NCI-H2107 treated with DMSO at 0.1 percent for 48 hours (cell line): ENCODE data around the gene C21orf58.

ENCODE experiments used
- DNase-seq: peaks from one replicate; lab custom pipeline; 2025; ENCODE audit not compliant: unreplicated experiment; lab: John Stamatoyannopoulos, UW

C21orf58 gene

GRCh38 chr21:46264690-46265144 is 59.0 kb downstream of the C21orf58 start:
- no peak for DNase-seq

- DNase-seq = no peak
Measured at GRCh38 chr21:46264046-46264689, 59.5 kb downstream of the C21orf58 start.

GRCh38 chr21:46256501-46256994 is 67.1 kb downstream of the C21orf58 start:
- no peak for DNase-seq

GRCh38 chr21:46255758-46256337 is 67.8 kb downstream of the C21orf58 start:
- DNase-seq = no peak

- DNase-seq = no peak
Measured at GRCh38 chr21:46255166-46255565, 68.5 kb downstream of the C21orf58 start.

GRCh38 chr21:46254208-46254975 is 69.3 kb downstream of the C21orf58 start:
- peak; percentile 26 for DNase-seq

GRCh38 chr21:46253610-46254124 is 70.0 kb downstream of the C21orf58 start:
- DNase-seq = no peak

GRCh38 chr21:46252840-46253239 is 70.8 kb downstream of the C21orf58 start:
- DNase-seq = no peak
